ENCODE data around the gene POM121L2. TPM values are rescaled to one million over a fixed set of nuclear protein-coding genes. Genes with fewer than 3 reads are reported as not detected.

The POM121L2 gene
- total RNA-seq, 1 experiment from 2014 or later: not detected

- intact Hi-C loops (cut with micrococcal nuclease; ENCODE audit: unreplicated experiment): loop anchor here (10.0 kb wide), 1 partner anchor 390 kb away; no protein-coding TSS in a partner anchor
- no peak for DNase-seq
- H3K4me1 Mint-ChIP-seq (ENCODE audit: low read depth, unreplicated experiment): peaks cover 29% of the 10 kb centered on the region
- no peak for TF ChIP-seq CTCF (IDR thresholded peaks at IDR 0.05; ENCODE audit: unreplicated experiment)
- peak overlapping the region; percentile 53 for H3K4me3 Mint-ChIP-seq (ENCODE audit: low read depth, unreplicated experiment)
- H3K27ac Mint-ChIP-seq (ENCODE audit: unreplicated experiment): peak overlapping the region; percentile 55
- H3K9me3 Mint-ChIP-seq (ENCODE audit: low read depth, unreplicated experiment): peaks cover 3% of the 10 kb centered on the region
- H3K36me3 Mint-ChIP-seq (ENCODE audit: insufficient read depth, unreplicated experiment): peaks cover 40% of the 10 kb centered on the region
- H3K27me3 Mint-ChIP-seq (ENCODE audit: unreplicated experiment): no peaks in the 10 kb centered on the region
- CTCF ChIA-PET: interaction anchor here (0.8 to 2.4 kb wide), 3 partner anchors 43 to 762 kb away, joined by 4 to 10 read pairs (median 5); no protein-coding TSS in a partner anchor
- BruUV-seq (replicated peaks): no TSS peak
These were observed 17.7 kb downstream of the POM121L2 start for GRCh38 chr6:27294409-27294808.

GRCh38 chr6:27293436-27294098 lies 18.5 kb downstream of the POM121L2 start:
- H3K36me3 Mint-ChIP-seq (ENCODE audit: insufficient read depth, unreplicated experiment): peaks cover 40% of the 10 kb centered on the region
- H3K27ac Mint-ChIP-seq (ENCODE audit: unreplicated experiment): peak overlapping the region; percentile 55
- CTCF ChIA-PET: interaction anchor here (0.8 kb wide), 1 partner anchor 113 kb away, joined by 5 read pairs; no protein-coding TSS in a partner anchor
- intact Hi-C loops (cut with micrococcal nuclease; ENCODE audit: unreplicated experiment): loop anchor here (10.0 kb wide), 1 partner anchor 391 kb away; no protein-coding TSS in a partner anchor
- peaks cover 29% of the 10 kb centered on the region for H3K4me1 Mint-ChIP-seq (ENCODE audit: low read depth, unreplicated experiment)
- no peak for TF ChIP-seq CTCF (IDR thresholded peaks at IDR 0.05; ENCODE audit: unreplicated experiment)
- DNase-seq: peak; percentile 40
- BruUV-seq (replicated peaks): no TSS peak
- no peaks in the 10 kb centered on the region for H3K27me3 Mint-ChIP-seq (ENCODE audit: unreplicated experiment)
- peak overlapping the region; percentile 53 for H3K4me3 Mint-ChIP-seq (ENCODE audit: low read depth, unreplicated experiment)
- H3K9me3 Mint-ChIP-seq (ENCODE audit: low read depth, unreplicated experiment): peaks cover 3% of the 10 kb centered on the region

GRCh38 chr6:27290850-27291208 lies 21.2 kb downstream of the POM121L2 start:
- Mint-ChIP-seq H3K27me3 (ENCODE audit: unreplicated experiment) (no peaks in the 10 kb centered on the region), H3K4me1 (ENCODE audit: low read depth, unreplicated experiment) (peaks cover 19% of the 10 kb centered on the region), H3K27ac (ENCODE audit: unreplicated experiment) (no peak overlapping the region), H3K4me3 (ENCODE audit: low read depth, unreplicated experiment) (no peak overlapping the region), H3K9me3 (ENCODE audit: low read depth, unreplicated experiment) (peaks cover 5% of the 10 kb centered on the region), H3K36me3 (ENCODE audit: insufficient read depth, unreplicated experiment) (peaks cover 21% of the 10 kb centered on the region)
- no peak for TF ChIP-seq CTCF (IDR thresholded peaks at IDR 0.05; ENCODE audit: unreplicated experiment)
- no peak for DNase-seq
- BruUV-seq (replicated peaks): no TSS peak
- intact Hi-C loops (cut with micrococcal nuclease; ENCODE audit: unreplicated experiment): loop anchor here (10.0 kb wide), 1 partner anchor 394 kb away; no protein-coding TSS in a partner anchor
- CTCF ChIA-PET: interaction anchor here (0.7 kb wide), 1 partner anchor 69 kb away, joined by 3 read pairs; no protein-coding TSS in a partner anchor

DNA sequence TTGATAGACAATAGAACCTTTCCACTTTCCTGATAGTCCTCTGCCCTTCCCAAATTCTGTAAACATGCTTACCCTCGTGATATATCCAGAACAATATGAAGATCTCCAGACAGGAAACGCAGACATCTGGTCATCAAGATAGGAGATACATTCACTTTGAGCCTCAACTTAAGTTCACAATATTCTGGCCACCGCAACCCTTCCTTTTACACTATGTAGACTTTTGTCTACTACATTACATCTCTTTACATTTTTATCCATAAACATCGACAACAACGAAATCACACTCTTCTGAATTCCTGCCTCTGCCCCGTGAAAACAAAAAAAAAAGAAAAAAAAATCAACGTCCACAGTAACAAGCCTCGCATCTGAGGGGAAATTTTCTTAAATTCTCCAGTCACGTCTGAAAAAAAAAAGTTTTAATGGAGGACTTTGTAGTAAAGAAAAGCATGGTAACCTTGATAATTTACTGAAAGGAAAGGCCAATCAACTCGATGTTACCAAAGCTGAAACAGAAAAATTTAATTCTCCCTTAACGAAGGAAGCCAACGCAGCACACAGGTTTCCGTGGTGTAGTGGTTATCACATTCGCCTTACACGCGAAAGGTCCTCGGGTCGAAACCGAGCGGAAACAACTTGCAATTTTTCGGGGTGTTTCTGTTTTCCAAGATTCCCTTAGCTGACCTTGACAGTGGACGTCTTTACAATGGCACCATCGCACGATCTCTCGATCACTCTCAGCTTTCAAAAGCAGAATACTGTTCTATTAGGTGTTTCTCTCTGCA lies 21.8 kb downstream of the POM121L2 start:
- BruUV-seq (replicated peaks): no TSS peak
- DNase-seq: no peak
- peaks cover 14% of the 10 kb centered on the region for H3K4me1 Mint-ChIP-seq (ENCODE audit: low read depth, unreplicated experiment)
- intact Hi-C loops (cut with micrococcal nuclease; ENCODE audit: unreplicated experiment): loop anchor here (10.0 kb wide), 1 partner anchor 395 kb away; no protein-coding TSS in a partner anchor
- CTCF ChIA-PET: interaction anchor here (0.7 kb wide), 1 partner anchor 68 kb away, joined by 3 read pairs; no protein-coding TSS in a partner anchor
- peaks cover 16% of the 10 kb centered on the region for H3K36me3 Mint-ChIP-seq (ENCODE audit: insufficient read depth, unreplicated experiment)
- H3K27ac Mint-ChIP-seq (ENCODE audit: unreplicated experiment): no peak overlapping the region
- peaks cover 5% of the 10 kb centered on the region for H3K9me3 Mint-ChIP-seq (ENCODE audit: low read depth, unreplicated experiment)
- TF ChIP-seq CTCF (IDR thresholded peaks at IDR 0.05; ENCODE audit: unreplicated experiment): no peak
- no peaks in the 10 kb centered on the region for H3K27me3 Mint-ChIP-seq (ENCODE audit: unreplicated experiment)
- H3K4me3 Mint-ChIP-seq (ENCODE audit: low read depth, unreplicated experiment): no peak overlapping the region
